ENCODE data around the gene MAP3K15. TPM values are rescaled to one million over a fixed set of nuclear protein-coding genes. Genes with fewer than 3 reads are reported as not detected.

The MAP3K15 gene
- total and polyA plus RNA-seq, 2 experiments from 2014 or later: 0.33 to 0.48 TPM

- H4K20me1 ChIP-seq (ENCODE audit: insufficient read depth, poor library complexity, severe bottlenecking): no peaks in the 10 kb centered on the region
- H3K79me2 ChIP-seq: no peaks in the 10 kb centered on the region
- H2AFZ ChIP-seq: no peak overlapping the region
- TF ChIP-seq EZH2 (IDR thresholded peaks at IDR 0.05; ENCODE audit: borderline replicate concordance): no peak
- no peak for TF ChIP-seq EZH2phosphoT487 (IDR thresholded peaks at IDR 0.05; ENCODE audit: low read depth, severe bottlenecking, unreplicated experiment)
- TF ChIP-seq, protein P1, sequence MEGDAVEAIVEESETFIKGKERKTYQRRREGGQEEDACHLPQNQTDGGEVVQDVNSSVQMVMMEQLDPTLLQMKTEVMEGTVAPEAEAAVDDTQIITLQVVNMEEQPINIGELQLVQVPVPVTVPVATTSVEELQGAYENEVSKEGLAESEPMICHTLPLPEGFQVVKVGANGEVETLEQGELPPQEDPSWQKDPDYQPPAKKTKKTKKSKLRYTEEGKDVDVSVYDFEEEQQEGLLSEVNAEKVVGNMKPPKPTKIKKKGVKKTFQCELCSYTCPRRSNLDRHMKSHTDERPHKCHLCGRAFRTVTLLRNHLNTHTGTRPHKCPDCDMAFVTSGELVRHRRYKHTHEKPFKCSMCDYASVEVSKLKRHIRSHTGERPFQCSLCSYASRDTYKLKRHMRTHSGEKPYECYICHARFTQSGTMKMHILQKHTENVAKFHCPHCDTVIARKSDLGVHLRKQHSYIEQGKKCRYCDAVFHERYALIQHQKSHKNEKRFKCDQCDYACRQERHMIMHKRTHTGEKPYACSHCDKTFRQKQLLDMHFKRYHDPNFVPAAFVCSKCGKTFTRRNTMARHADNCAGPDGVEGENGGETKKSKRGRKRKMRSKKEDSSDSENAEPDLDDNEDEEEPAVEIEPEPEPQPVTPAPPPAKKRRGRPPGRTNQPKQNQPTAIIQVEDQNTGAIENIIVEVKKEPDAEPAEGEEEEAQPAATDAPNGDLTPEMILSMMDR (IDR thresholded peaks at IDR 0.05; ENCODE audit: poor library complexity): no peak
- H3K4me3 ChIP-seq: no peak overlapping the region
- no peaks in the 10 kb centered on the region for H3K36me3 ChIP-seq (replicated peaks; ENCODE audit: insufficient read depth, low read depth)
- no peaks in the 10 kb centered on the region for H3K9me3 ChIP-seq (ENCODE audit: low read depth)
- DNase-seq (ENCODE audit: low spot score): no peak
- H3K27me3 ChIP-seq: no peaks in the 10 kb centered on the region
- H3K9me2 ChIP-seq (replicated peaks; ENCODE audit: insufficient read depth): no peaks in the 10 kb centered on the region
- H3K4me1 ChIP-seq (ENCODE audit: insufficient read depth): no peaks in the 10 kb centered on the region
- H3K4me2 ChIP-seq: no peak overlapping the region
- H3K27ac ChIP-seq: no peak overlapping the region
- 67% methylated on average over 6 of the region's 6 CpGs for WGBS (ENCODE audit: low lambda C conversion rate, missing lambda C conversion rate)
Observed at GRCh38 chrX:19360903-19361302, 154.4 kb downstream of the MAP3K15 start.

DNA sequence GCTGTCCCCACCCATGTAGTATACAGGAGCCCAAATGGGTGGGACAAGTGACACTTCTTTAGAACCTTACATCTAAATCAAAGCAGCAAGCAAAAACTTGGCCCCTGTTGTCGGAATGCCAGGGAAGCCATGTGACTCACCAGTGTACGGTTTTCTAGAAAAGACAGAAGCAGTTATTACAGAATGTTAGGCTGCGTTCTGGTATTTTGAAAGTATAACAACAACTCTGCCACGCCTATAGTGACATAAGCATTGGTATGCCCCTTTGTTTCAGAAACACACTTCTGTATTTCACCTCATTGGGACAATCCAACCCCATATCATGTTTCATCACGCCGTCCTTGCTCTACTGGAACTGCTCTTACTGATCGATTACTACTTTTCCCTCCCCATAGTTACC is 156.8 kb downstream of the MAP3K15 start:
- TF ChIP-seq, protein P1 (IDR thresholded peaks at IDR 0.05; ENCODE audit: poor library complexity): no peak
- TF ChIP-seq EZH2 (IDR thresholded peaks at IDR 0.05; ENCODE audit: borderline replicate concordance): no peak
- no peak for TF ChIP-seq EZH2phosphoT487 (IDR thresholded peaks at IDR 0.05; ENCODE audit: low read depth, severe bottlenecking, unreplicated experiment)
- Histone ChIP-seq H4K20me1 (ENCODE audit: insufficient read depth, poor library complexity, severe bottlenecking) (no peaks in the 10 kb centered on the region), H3K9me2 (replicated peaks; ENCODE audit: insufficient read depth) (no peaks in the 10 kb centered on the region), H3K4me3 (no peak overlapping the region), H2AFZ (no peak overlapping the region), H3K4me1 (ENCODE audit: insufficient read depth) (no peaks in the 10 kb centered on the region), H3K79me2 (no peaks in the 10 kb centered on the region), H3K4me2 (no peak overlapping the region), H3K9me3 (ENCODE audit: low read depth) (no peaks in the 10 kb centered on the region), H3K27me3 (no peaks in the 10 kb centered on the region), H3K27ac (no peak overlapping the region), H3K36me3 (replicated peaks; ENCODE audit: insufficient read depth, low read depth) (no peaks in the 10 kb centered on the region)
- no peak for DNase-seq (ENCODE audit: low spot score)
- WGBS (ENCODE audit: low lambda C conversion rate, missing lambda C conversion rate): 82% methylated on average over 7 of the region's 7 CpGs

DNA sequence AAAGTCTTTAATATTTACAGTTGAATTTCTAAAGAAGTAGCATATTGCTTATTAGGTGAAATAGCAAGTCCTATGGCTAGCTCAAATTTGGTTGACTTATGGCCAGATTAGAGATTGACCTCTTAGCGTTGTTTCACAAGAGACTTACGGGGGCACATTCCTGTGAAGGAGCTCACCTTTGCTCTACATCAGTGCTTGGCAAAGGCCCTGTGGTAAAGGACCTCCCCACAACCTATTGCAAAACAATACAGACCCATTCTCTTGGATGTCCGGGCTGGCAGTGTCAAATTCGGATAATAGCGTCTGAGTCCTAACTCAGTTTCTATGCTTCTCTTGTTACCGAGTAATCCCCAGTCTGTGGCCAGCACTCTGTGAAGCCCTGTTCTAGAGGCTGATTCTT is 160.7 kb downstream of the MAP3K15 start:
- Histone ChIP-seq H3K79me2 (no peaks in the 10 kb centered on the region), H3K36me3 (replicated peaks; ENCODE audit: insufficient read depth, low read depth) (no peaks in the 10 kb centered on the region), H3K4me1 (ENCODE audit: insufficient read depth) (no peaks in the 10 kb centered on the region), H3K9me2 (replicated peaks; ENCODE audit: insufficient read depth) (no peaks in the 10 kb centered on the region), H3K4me3 (no peak overlapping the region), H4K20me1 (ENCODE audit: insufficient read depth, poor library complexity, severe bottlenecking) (no peaks in the 10 kb centered on the region), H3K9me3 (ENCODE audit: low read depth) (no peaks in the 10 kb centered on the region), H2AFZ (no peak overlapping the region), H3K4me2 (no peak overlapping the region), H3K27me3 (no peaks in the 10 kb centered on the region), H3K27ac (no peak overlapping the region)
- DNase-seq (ENCODE audit: low spot score): no peak
- TF ChIP-seq EZH2phosphoT487 (IDR thresholded peaks at IDR 0.05; ENCODE audit: low read depth, severe bottlenecking, unreplicated experiment) (no peak), EZH2 (IDR thresholded peaks at IDR 0.05; ENCODE audit: borderline replicate concordance) (no peak)
- TF ChIP-seq, protein P1 (IDR thresholded peaks at IDR 0.05; ENCODE audit: poor library complexity): no peak
- WGBS (ENCODE audit: low lambda C conversion rate, missing lambda C conversion rate): 88% methylated on average over 6 of the region's 6 CpGs

DNA sequence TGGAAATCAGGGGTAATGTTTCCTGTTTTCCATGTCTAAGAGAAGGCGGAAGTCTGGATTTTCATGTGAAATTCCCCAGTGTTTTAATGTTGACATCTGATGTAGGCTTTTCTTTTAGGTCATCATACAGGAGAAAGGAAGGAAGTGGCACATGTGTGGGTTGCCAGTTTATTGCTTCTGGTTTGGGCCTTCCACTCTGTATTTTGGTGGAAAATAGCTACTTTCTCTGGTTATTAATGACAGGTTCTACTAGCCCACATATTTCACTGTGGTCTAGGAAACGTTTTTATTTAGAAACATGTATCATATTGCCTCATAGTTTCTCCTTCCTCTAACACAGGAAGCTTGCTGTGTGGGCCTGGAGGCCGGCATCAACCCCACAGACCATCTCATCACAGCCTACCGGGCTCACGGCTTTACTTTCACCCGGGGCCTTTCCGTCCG is 164.3 kb downstream of the MAP3K15 start:
- H3K36me3 ChIP-seq (replicated peaks; ENCODE audit: insufficient read depth, low read depth): no peaks in the 10 kb centered on the region
- H4K20me1 ChIP-seq (ENCODE audit: insufficient read depth, poor library complexity, severe bottlenecking): peaks cover 19% of the 10 kb centered on the region
- no peak overlapping the region for H3K4me3 ChIP-seq
- no peaks in the 10 kb centered on the region for H3K9me3 ChIP-seq (ENCODE audit: low read depth)
- 84% methylated on average over 8 of the region's 8 CpGs for WGBS (ENCODE audit: low lambda C conversion rate, missing lambda C conversion rate)
- DNase-seq (ENCODE audit: low spot score): no peak
- peaks cover 23% of the 10 kb centered on the region for H3K79me2 ChIP-seq
- H3K27ac ChIP-seq: no peak overlapping the region
- H3K4me2 ChIP-seq: no peak overlapping the region
- H3K4me1 ChIP-seq (ENCODE audit: insufficient read depth): no peaks in the 10 kb centered on the region
- no peaks in the 10 kb centered on the region for H3K27me3 ChIP-seq
- TF ChIP-seq EZH2 (IDR thresholded peaks at IDR 0.05; ENCODE audit: borderline replicate concordance) (no peak), EZH2phosphoT487 (IDR thresholded peaks at IDR 0.05; ENCODE audit: low read depth, severe bottlenecking, unreplicated experiment) (no peak)
- TF ChIP-seq, protein P1 (IDR thresholded peaks at IDR 0.05; ENCODE audit: poor library complexity): no peak
- H3K9me2 ChIP-seq (replicated peaks; ENCODE audit: insufficient read depth): no peaks in the 10 kb centered on the region
- no peak overlapping the region for H2AFZ ChIP-seq
